Endothelial cell (in vitro differentiated cells): ENCODE results near the gene TSEN54. TPM values are rescaled to one million over a fixed set of nuclear protein-coding genes. Genes with fewer than 3 reads are reported as not detected.

Experiments used
- DNase-seq: peaks from one replicate; pipeline ENCODE4 v3.0.0; 2021; ENCODE audit warnings: low spot score
- H3K27ac Mint-ChIP-seq: one replicate; pipeline ENCODE4 v1.8.0; 2021; ENCODE audit warnings: mixed read lengths, inconsistent platforms; ENCODE audit not compliant: unreplicated experiment
- H3K27me3 Mint-ChIP-seq: one replicate; pipeline ENCODE4 v1.8.0; 2021; ENCODE audit warnings: mild to moderate bottlenecking, moderate library complexity, mixed read lengths, inconsistent platforms; ENCODE audit not compliant: unreplicated experiment
- H3K36me3 Mint-ChIP-seq: one replicate; pipeline ENCODE4 v1.8.0; 2021; ENCODE audit warnings: mild to moderate bottlenecking, low read depth, mixed read lengths, inconsistent platforms; ENCODE audit not compliant: unreplicated experiment
- H3K4me1 Mint-ChIP-seq: one replicate; pipeline ENCODE4 v1.8.0; 2021; ENCODE audit warnings: mild to moderate bottlenecking, mixed read lengths, inconsistent platforms; ENCODE audit not compliant: unreplicated experiment
- H3K4me3 Mint-ChIP-seq: one replicate; pipeline ENCODE4 v1.8.0; 2021; ENCODE audit warnings: mild to moderate bottlenecking, mixed read lengths, inconsistent platforms; ENCODE audit not compliant: unreplicated experiment
- H3K9me3 Mint-ChIP-seq: one replicate; pipeline ENCODE4 v1.8.0; 2021; ENCODE audit warnings: mixed read lengths, inconsistent platforms; ENCODE audit not compliant: unreplicated experiment
- total RNA-seq: library from RNA; stranded (reverse); fragmentation: NEBNext Ultra II Directional; extraction: Animal tissue kit (Norgen Biotek cat#: 25700); gene quantifications from one replicate; pipeline ENCODE4 v1.2.1, GENCODE V29; 2021; ENCODE audit not compliant: unreplicated experiment
- TF ChIP-seq, protein P1 (sequence below): fragments of 200-600 bp; sonication (generic); IDR thresholded peaks from one replicate; pipeline ENCODE4 v1.5.0; 2021; ENCODE audit warnings: antibody characterized with exemption; ENCODE audit not compliant: unreplicated experiment

The TSEN54 gene
- total RNA-seq, 1 donor from 2014 or later = 18.8 TPM

DNA sequence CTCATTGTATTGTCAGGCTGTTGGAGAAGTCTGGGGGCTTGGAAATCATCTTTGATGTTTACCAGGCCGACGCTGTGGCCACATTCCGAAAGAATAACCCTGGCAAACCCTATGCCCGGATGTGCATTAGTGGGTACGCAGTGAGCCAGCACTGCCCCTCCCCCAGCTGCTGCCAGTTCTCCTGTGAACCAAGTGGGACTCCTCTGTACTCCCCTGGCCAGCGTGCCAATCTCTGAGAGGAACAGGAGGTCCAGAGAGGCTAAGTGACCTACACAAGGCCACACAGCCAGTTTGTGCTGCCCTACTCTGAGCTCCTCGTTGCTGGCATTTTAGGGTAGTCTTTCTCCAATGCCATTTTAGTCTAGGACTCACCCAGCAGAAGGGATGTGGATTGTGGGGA lies 7.3 kb downstream of the TSEN54 start:
- peaks cover 3% of the 10 kb centered on the region for H3K4me1 Mint-ChIP-seq
- H3K27ac Mint-ChIP-seq = no peak overlapping the region
- no peak for DNase-seq
- peaks cover 5% of the 10 kb centered on the region for H3K36me3 Mint-ChIP-seq
- H3K4me3 Mint-ChIP-seq = no peak overlapping the region
- H3K27me3 Mint-ChIP-seq = peaks cover 2% of the 10 kb centered on the region
- H3K9me3 Mint-ChIP-seq = no peaks in the 10 kb centered on the region
- TF ChIP-seq, protein P1, sequence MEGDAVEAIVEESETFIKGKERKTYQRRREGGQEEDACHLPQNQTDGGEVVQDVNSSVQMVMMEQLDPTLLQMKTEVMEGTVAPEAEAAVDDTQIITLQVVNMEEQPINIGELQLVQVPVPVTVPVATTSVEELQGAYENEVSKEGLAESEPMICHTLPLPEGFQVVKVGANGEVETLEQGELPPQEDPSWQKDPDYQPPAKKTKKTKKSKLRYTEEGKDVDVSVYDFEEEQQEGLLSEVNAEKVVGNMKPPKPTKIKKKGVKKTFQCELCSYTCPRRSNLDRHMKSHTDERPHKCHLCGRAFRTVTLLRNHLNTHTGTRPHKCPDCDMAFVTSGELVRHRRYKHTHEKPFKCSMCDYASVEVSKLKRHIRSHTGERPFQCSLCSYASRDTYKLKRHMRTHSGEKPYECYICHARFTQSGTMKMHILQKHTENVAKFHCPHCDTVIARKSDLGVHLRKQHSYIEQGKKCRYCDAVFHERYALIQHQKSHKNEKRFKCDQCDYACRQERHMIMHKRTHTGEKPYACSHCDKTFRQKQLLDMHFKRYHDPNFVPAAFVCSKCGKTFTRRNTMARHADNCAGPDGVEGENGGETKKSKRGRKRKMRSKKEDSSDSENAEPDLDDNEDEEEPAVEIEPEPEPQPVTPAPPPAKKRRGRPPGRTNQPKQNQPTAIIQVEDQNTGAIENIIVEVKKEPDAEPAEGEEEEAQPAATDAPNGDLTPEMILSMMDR = no peak

GRCh38 chr17:75524269-75524969 lies 8.1 kb downstream of the TSEN54 start:
- Mint-ChIP-seq H3K4me3 (peak overlapping the region; percentile 37), H3K27me3 (peaks cover 2% of the 10 kb centered on the region), H3K4me1 (peaks cover 3% of the 10 kb centered on the region), H3K27ac (no peak overlapping the region), H3K36me3 (peaks cover 5% of the 10 kb centered on the region), H3K9me3 (no peaks in the 10 kb centered on the region)
- TF ChIP-seq, protein P1 = no peak
- DNase-seq = no peak

DNA sequence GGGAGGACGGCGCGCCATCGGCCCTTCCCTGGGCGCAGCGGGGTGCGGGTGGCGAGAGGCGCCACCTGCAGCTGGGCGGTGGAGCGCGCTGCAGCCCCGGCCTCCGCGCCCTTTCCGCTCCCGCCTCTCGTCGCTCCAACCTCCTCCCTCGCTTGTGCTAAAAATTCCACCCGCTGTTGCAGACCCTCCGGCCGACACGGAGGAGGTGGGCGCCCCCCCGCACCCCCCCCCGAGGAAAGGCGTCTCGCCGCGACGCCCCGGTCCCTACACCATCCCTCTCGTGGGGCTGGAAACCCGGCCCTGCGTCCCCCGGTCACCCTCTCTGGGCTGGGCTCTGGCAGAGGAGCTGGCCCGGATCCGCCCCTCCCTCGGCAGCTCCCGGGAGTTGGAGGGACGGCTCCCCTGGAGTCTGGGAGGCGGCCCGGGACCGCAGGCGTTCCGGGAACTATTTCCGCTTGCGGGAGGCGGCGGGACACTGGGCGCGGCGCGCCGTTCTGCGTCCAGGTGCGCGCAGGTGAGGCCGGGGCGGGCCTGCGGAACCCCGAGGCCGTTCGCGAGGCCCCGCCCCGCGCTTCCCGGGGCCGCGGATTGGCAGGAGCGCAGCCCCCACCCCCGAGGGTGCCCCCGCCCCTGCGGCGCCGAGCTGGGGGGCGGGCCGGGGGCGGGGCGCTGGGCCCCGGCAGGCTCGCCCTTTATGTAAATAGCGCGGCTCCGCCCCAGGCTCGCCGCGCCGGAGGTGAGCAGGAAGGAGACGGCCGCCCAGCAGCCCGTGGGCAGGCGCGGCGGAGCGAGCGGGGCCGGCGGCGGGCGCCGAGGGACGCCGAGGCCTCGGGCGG lies 8.9 kb downstream of the TSEN54 start, which contains the start of gene LLGL2:
Gene LLGL2, plus strand, starts transcription at position 728 of the 836 bp plus-strand sequence. CDS start 17,730 bp downstream, outside the sequence.
- peaks cover 5% of the 10 kb centered on the region for H3K4me1 Mint-ChIP-seq
- TF ChIP-seq, protein P1 = no peak
- H3K27ac Mint-ChIP-seq = no peak within 1 kb of the TSS
- DNase-seq = peak; percentile 68
- peak within 1 kb of the TSS; percentile 90 for H3K4me3 Mint-ChIP-seq
- peaks cover 2% of the 10 kb centered on the region for H3K27me3 Mint-ChIP-seq
- H3K9me3 Mint-ChIP-seq = no peaks in the 10 kb centered on the region
- H3K36me3 Mint-ChIP-seq = peaks cover 5% of the 10 kb centered on the region

DNA sequence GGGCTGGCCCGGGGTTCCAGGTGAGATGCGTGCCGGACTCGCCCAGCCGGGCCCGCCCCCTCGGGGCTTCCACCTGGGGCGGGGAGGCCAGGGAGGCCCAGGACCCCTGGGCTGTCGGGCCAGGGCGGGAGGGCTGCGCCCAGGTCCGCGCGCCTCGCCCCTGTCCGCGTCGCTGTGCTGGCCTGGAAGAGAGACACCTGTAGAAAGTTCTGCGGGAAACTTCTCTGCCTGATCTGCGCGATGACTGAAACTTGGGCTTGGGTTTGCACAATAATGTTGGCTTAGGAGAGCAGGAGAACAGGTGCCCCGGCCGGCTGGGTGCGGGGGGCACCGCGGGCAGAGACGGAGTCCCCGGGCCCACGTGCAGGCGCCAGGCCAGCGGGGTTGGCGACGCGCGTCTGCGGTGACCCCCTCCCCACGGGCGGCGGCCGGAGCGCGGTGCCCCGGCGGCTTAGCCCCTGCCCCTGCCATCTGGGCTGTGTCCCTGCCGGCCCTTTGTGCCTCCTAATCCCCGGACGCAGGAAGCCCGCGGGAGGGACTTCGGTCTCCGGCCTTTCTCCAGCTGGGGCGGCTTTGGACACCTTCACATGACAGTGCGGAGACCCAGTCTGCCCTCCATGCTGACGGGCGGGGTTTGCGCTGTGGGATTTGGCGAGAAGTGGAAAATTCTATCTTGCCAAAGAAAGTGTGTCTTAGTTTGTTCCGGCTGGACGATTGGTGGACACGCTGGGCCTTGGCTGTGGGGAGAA lies 9.7 kb downstream of the TSEN54 start:
- Mint-ChIP-seq H3K36me3 (peaks cover 5% of the 10 kb centered on the region), H3K27me3 (peaks cover 2% of the 10 kb centered on the region), H3K9me3 (no peaks in the 10 kb centered on the region), H3K4me1 (peaks cover 8% of the 10 kb centered on the region), H3K27ac (no peak overlapping the region), H3K4me3 (peak overlapping the region; percentile 90)
- TF ChIP-seq, protein P1 = no peak
- no peak for DNase-seq
